M059J (cell line): ENCODE data around the gene THAP6. TPM values are rescaled to one million over a fixed set of nuclear protein-coding genes. Genes with fewer than 3 reads are reported as not detected.

ENCODE experiments used
- total RNA-seq: library from RNA; depleted of rRNA; stranded (reverse); fragments of >200 nt; shearing (Covaris generic); gene quantifications from 2 replicates; pipeline ENCODE4 v1.2.3, GENCODE V29; 2014; rRNA removed

Gene THAP6
- total RNA-seq, 1 experiment from 2014 or later: 8.9 TPM

Other genes with a start within 250 kb of the THAP6 start
- 10.6 and 11.7 TPM in 2 replicates for gene RCHY1, start 70 bp upstream of the THAP6 start, total RNA-seq
- gene ODAPH, start 41.6 kb downstream of the THAP6 start, total RNA-seq: 0.10 TPM in 1 of 2 replicates, not detected in the other
- 0.05 and 0.15 TPM in 2 replicates for gene CDKL2, start 116.1 kb downstream of the THAP6 start, total RNA-seq
- 119 and 135 TPM in 2 replicates for gene G3BP2, start 158.9 kb downstream of the THAP6 start, total RNA-seq
- gene USO1, start 210.1 kb downstream of the THAP6 start, total RNA-seq: 43.6 and 60.4 TPM in 2 replicates